Body of pancreas (tissue), 4 donors: ENCODE results near the gene RBP3. TPM values are rescaled to one million over a fixed set of nuclear protein-coding genes. Genes with fewer than 3 reads are reported as not detected.
A peak's percentile ranks its signal among the peaks of the same experiment; 100 is the strongest.

Experiments
- ATAC-seq: fragments of 150-250 bp; one replicate; pipeline ENCODE4 v1.9.1; 2016
- DNase-seq, 4 donors: peaks; one replicate each; pipeline ENCODE4 v3.0.0-alpha.2; 2019
- H3K27ac ChIP-seq, 4 donors: fragments of 200-600 bp; sonication (generic); 1 replicate in 3 of 4; 2 replicates in 1 of 4; pipeline versions ENCODE4 v1.5.1 to v1.6.1; 2016 to 2019; ENCODE audit warnings: mild to moderate bottlenecking in 1 of 4, mixed read lengths in 1 of 4, moderate library complexity in 1 of 4
- H3K27me3 ChIP-seq, 2 donors: fragments of 200-600 bp; sonication (generic); one replicate each; pipeline ENCODE4 v1.6.0; 2016; ENCODE audit warnings: mild to moderate bottlenecking in 1 of 2
- H3K36me3 ChIP-seq, 2 donors: fragments of 200-600 bp; sonication (generic); replicated peaks in 1 of 2; 2 replicates each; pipeline ENCODE4 v1.5.1; 2016; ENCODE audit warnings: low read depth in 2 of 2; ENCODE audit not compliant: insufficient read depth in 1 of 2
- H3K4me1 ChIP-seq: fragments of 200-600 bp; sonication (generic); one replicate; pipeline ENCODE4 v1.6.0; 2016
- H3K4me3 ChIP-seq, 2 donors: fragments of 200-600 bp; sonication (generic); 1 replicate in 1 of 2; 2 replicates in 1 of 2; pipeline ENCODE4 v1.5.1; 2016 to 2019
- H3K9me3 ChIP-seq, 3 donors: fragments of 200-600 bp; sonication (generic); 1 replicate in 2 of 3; 2 replicates in 1 of 3; pipeline ENCODE4 v1.5.1; 2016
- CTCF ChIP-seq, 7 experiments: fragments of 450-650 bp in 4 of 7; fragments of 200-600 bp in 3 of 7; sonication (generic) in 3 of 7; IDR thresholded peaks; one replicate each; pipeline ENCODE4 v1.5.1; 2016 to 2019; ENCODE audit warnings: antibody characterized with exemption in 7 of 7
- POLR2A ChIP-seq, 3 donors: fragments of 450-650 bp; IDR thresholded peaks; one replicate each; pipeline ENCODE4 v1.6.1; 2016; ENCODE audit warnings: antibody characterized with exemption in 3 of 3, mild to moderate bottlenecking in 2 of 3
- WGBS, 2 donors: methylation state at CpG; one replicate each; pipeline ENCODE4 v1.1.5; 2017; 5-methylcytosine and 5-hydroxymethylcytosine counted together
- intact Hi-C: fragments of 100-400 bp; cut with DNase I; formaldehyde crosslinking; loops from one replicate; pipeline ENCODE4 v1.15.1; 2023
- total RNA-seq, 2 donors: library from RNA; depleted of rRNA; stranded (reverse); fragments of >200 nt; gene quantifications; one replicate each; pipeline ENCODE4 v1.1.0, GENCODE V29; 2016

Gene RBP3
- total RNA-seq, 2 donors from 2014 or later = not detected

- intact Hi-C loops = no loop called here
- no peaks in the 10 kb centered on the region for H3K27me3 ChIP-seq
- 94 to 99% methylated on average over 5 to 6 of the region's 6 CpGs for WGBS, 2 donors
- TF ChIP-seq POLR2A (IDR thresholded peaks at IDR 0.05) = no peak
- TF ChIP-seq CTCF (IDR thresholded peaks at IDR 0.05) = no peak
- DNase-seq = no peak
- H3K4me1 ChIP-seq = peaks cover 9% of the 10 kb centered on the region
- H3K36me3 ChIP-seq = no peaks in the 10 kb centered on the region
- no peaks in the 10 kb centered on the region for H3K9me3 ChIP-seq
- no peak for ATAC-seq
- no peak overlapping the region for H3K4me3 ChIP-seq
- H3K27ac ChIP-seq = no peak overlapping the region
These were observed 16.7 kb downstream of the RBP3 start for GRCh38 chr10:47364911-47365310.

- Histone ChIP-seq H3K4me1 (peaks cover 9% of the 10 kb centered on the region), H3K36me3 (no peaks in the 10 kb centered on the region), H3K9me3 (no peaks in the 10 kb centered on the region), H3K27me3 (no peaks in the 10 kb centered on the region), H3K4me3 (no peak overlapping the region), H3K27ac (no peak overlapping the region)
- intact Hi-C loops = no loop called here
- TF ChIP-seq POLR2A (IDR thresholded peaks at IDR 0.05) (no peak), CTCF (IDR thresholded peaks at IDR 0.05) (no peak)
- ATAC-seq (no peak), DNase-seq (no peak)
- WGBS, 2 donors = 84 to 91% methylated on average over 9 of the region's 9 CpGs
These were observed 17.4 kb downstream of the RBP3 start for GRCh38 chr10:47365431-47366180.

- Histone ChIP-seq H3K4me1 (peaks cover 9% of the 10 kb centered on the region), H3K27ac (no peak overlapping the region), H3K27me3 (no peaks in the 10 kb centered on the region), H3K4me3 (no peak overlapping the region), H3K9me3 (no peaks in the 10 kb centered on the region), H3K36me3 (no peaks in the 10 kb centered on the region)
- 39 to 41% methylated on average over 5 of the region's 5 CpGs for WGBS, 2 donors
- intact Hi-C loops = no loop called here
- peak in 3 of 4 donors; percentile 34 to 71 (median 43) for DNase-seq
- no peak for TF ChIP-seq CTCF (IDR thresholded peaks at IDR 0.05)
- TF ChIP-seq POLR2A (IDR thresholded peaks at IDR 0.05) = no peak
- peak; percentile 43 for ATAC-seq
These were observed 18.0 kb downstream of the RBP3 start for GRCh38 chr10:47366181-47366631.

- Histone ChIP-seq H3K27me3 (no peaks in the 10 kb centered on the region), H3K4me3 (no peak overlapping the region), H3K27ac (no peak overlapping the region), H3K9me3 (no peaks in the 10 kb centered on the region), H3K4me1 (peaks cover 9% of the 10 kb centered on the region), H3K36me3 (no peaks in the 10 kb centered on the region)
- WGBS, 2 donors = 69 to 76% methylated on average over 6 to 8 of the region's 8 CpGs
- intact Hi-C loops = no loop called here
- ATAC-seq = no peak
- no peak for DNase-seq
- no peak for TF ChIP-seq CTCF (IDR thresholded peaks at IDR 0.05)
These were observed 18.7 kb downstream of the RBP3 start for GRCh38 chr10:47366731-47367460.
